Fibroblast of lung (primary cell): ENCODE measurements around the gene E2F1.

Experiments used
- CTCF ChIP-seq, 2 donors: IDR thresholded peaks in 1 of 2; conservative IDR thresholded peaks in 1 of 2; 1 replicate in 1 of 2; 2 replicates in 1 of 2; pipeline ENCODE4 v1.5.1; 2011 to 2012; ENCODE audit warnings: low read length in 2 of 2, control low read depth in 1 of 2, inconsistent platforms in 1 of 2, low read depth in 1 of 2, mild to moderate bottlenecking in 1 of 2
- EZH2 ChIP-seq: IDR thresholded peaks from 2 replicates; pipeline ENCODE4 v1.5.1; 2012; ENCODE audit warnings: low read length, control low read depth, mild to moderate bottlenecking; ENCODE audit errors: missing control alignments

GRCh38 chr20:33724439-33725094 lies 38.4 kb upstream of the E2F1 start:
- TF ChIP-seq CTCF (conservative IDR thresholded peaks at IDR 0.05 in 1 of 2, IDR thresholded peaks at IDR 0.05 in 1 of 2; ENCODE audit: low read depth in 1 of 2, low read length in 2 of 2) (no peak), EZH2 (no peak)
